Bronchial epithelial cell (primary cell): Measurements from ENCODE around the gene RTL5. TPM values are rescaled to one million over a fixed set of nuclear protein-coding genes. Genes with fewer than 3 reads are reported as not detected.

Source experiments
- DNase-seq: peaks from one replicate; pipeline ENCODE4 v3.0.0-alpha.2; 2010; ENCODE audit warnings: low read depth
- FAIRE-seq: peaks from 2 replicates; lab custom pipeline; 2011; peaks lifted over from hg19 to GRCh38; lab: Jason Lieb, UNC
- H3K27me3 ChIP-seq: 2 replicates; pipeline ENCODE4 v1.5.1; 2011; ENCODE audit warnings: low read length; ENCODE audit not compliant: control insufficient read depth, insufficient read depth
- H3K36me3 ChIP-seq: 2 replicates; pipeline ENCODE4 v1.5.1; 2011; ENCODE audit warnings: low read length; ENCODE audit not compliant: control insufficient read depth, insufficient read depth
- H3K4me3 ChIP-seq: 2 replicates; pipeline ENCODE4 v1.5.1; 2011; ENCODE audit warnings: mild to moderate bottlenecking, low read depth, low read length, control low read depth
- CTCF ChIP-seq: IDR thresholded peaks from 2 replicates; pipeline ENCODE4 v1.5.1; 2011; ENCODE audit warnings: mild to moderate bottlenecking, moderate library complexity, low read length, control low read depth, inconsistent platforms; ENCODE audit not compliant: insufficient read depth, severe bottlenecking
- total RNA-seq: library from RNA; depleted of rRNA; stranded (reverse); fragments of >200 nt; gene quantifications from 2 replicates; pipeline ENCODE4 v1.2.1, GENCODE V29; 2014

RTL5 gene
- total RNA-seq, 1 donor from 2014 or later = not detected

GRCh38 chrX:72117636-72118210 lies 14.0 kb downstream of the RTL5 start:
- Histone ChIP-seq H3K27me3 (peaks cover 1% of the 10 kb centered on the region), H3K36me3 (no peaks in the 10 kb centered on the region), H3K4me3 (no peak overlapping the region)
- no peak for TF ChIP-seq CTCF
- FAIRE-seq (no peak), DNase-seq (no peak)

GRCh38 chrX:72115380-72115779 lies 16.3 kb downstream of the RTL5 start:
- FAIRE-seq (no peak), DNase-seq (no peak)
- no peaks in the 10 kb centered on the region for H3K27me3 ChIP-seq
- no peak for TF ChIP-seq CTCF
- no peaks in the 10 kb centered on the region for H3K36me3 ChIP-seq
- H3K4me3 ChIP-seq = no peak overlapping the region

- DNase-seq = no peak
- Histone ChIP-seq H3K36me3 (no peaks in the 10 kb centered on the region), H3K27me3 (no peaks in the 10 kb centered on the region), H3K4me3 (no peak overlapping the region)
- no peak for TF ChIP-seq CTCF
- FAIRE-seq = no peak
Measured at GRCh38 chrX:72114807-72115206, 16.9 kb downstream of the RTL5 start.

GRCh38 chrX:72114306-72114705 lies 17.4 kb downstream of the RTL5 start:
- no peak for DNase-seq
- no peak for TF ChIP-seq CTCF
- FAIRE-seq = no peak
- Histone ChIP-seq H3K36me3 (no peaks in the 10 kb centered on the region), H3K27me3 (no peaks in the 10 kb centered on the region), H3K4me3 (no peak overlapping the region)

GRCh38 chrX:72113461-72113860 lies 18.3 kb downstream of the RTL5 start:
- Histone ChIP-seq H3K4me3 (no peak overlapping the region), H3K27me3 (no peaks in the 10 kb centered on the region), H3K36me3 (no peaks in the 10 kb centered on the region)
- TF ChIP-seq CTCF = no peak
- DNase-seq (no peak), FAIRE-seq (peak; percentile 43)
